ENCODE measurements around the gene CAMTA1. TPM values are rescaled to one million over a fixed set of nuclear protein-coding genes. Genes with fewer than 3 reads are reported as not detected.

Gene CAMTA1
- total RNA-seq, 1 donor from 2014 or later = 160 TPM

DNA sequence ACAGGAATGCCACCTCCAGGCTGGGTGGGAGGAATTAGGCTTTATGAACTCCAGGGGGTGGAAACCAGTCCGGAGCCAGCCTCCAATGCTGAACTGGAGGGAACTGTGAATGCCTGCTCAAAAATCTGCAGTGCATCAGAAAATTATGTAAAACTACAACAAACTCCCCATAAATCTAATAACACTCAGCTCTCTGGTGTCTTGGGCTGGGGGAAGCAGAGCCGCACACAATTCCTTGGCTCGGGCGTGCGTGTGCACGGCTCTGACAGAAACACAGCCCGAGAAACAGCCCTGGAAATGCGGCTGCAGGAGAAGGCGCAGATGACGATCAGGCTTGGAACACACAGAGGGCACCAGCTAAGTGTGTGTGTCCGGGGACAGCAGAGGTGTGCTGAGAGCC, 858.3 kb downstream of the CAMTA1 start:
- Histone ChIP-seq H3K4me3 (no peak overlapping the region), H3K36me3 (no peaks in the 10 kb centered on the region), H3K4me1 (peaks cover 26% of the 10 kb centered on the region), H3K27me3 (ENCODE audit: low read depth) (peaks cover 11% of the 10 kb centered on the region), H3K9me3 (replicated peaks) (peaks cover 4% of the 10 kb centered on the region), H3K27ac (replicated peaks) (no peak overlapping the region)
- intact Hi-C loops (cut with micrococcal nuclease) = no loop called here
- DNase-seq = no peak
- TF ChIP-seq, protein P1, sequence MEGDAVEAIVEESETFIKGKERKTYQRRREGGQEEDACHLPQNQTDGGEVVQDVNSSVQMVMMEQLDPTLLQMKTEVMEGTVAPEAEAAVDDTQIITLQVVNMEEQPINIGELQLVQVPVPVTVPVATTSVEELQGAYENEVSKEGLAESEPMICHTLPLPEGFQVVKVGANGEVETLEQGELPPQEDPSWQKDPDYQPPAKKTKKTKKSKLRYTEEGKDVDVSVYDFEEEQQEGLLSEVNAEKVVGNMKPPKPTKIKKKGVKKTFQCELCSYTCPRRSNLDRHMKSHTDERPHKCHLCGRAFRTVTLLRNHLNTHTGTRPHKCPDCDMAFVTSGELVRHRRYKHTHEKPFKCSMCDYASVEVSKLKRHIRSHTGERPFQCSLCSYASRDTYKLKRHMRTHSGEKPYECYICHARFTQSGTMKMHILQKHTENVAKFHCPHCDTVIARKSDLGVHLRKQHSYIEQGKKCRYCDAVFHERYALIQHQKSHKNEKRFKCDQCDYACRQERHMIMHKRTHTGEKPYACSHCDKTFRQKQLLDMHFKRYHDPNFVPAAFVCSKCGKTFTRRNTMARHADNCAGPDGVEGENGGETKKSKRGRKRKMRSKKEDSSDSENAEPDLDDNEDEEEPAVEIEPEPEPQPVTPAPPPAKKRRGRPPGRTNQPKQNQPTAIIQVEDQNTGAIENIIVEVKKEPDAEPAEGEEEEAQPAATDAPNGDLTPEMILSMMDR (IDR thresholded peaks at IDR 0.05; ENCODE audit: borderline replicate concordance) = no peak

DNA sequence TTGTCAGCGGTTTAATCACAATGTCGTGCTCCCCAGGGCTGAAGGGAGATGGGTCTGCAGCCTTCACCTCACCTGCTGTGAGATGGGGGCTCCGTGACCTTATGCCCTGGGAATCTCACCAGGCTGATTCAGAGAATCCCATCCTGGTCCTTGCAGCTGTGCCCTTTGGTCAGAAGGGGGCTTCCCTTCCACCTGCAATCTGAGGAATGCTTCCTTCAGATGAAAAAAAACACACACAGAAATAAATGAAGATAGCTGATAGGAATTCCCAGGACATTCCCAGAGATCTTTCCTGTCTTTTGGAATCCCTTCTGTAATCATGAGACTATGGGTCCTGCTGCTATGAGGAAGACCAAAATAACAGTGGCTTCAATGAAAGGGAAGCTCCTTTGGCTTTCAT, 858.8 kb downstream of the CAMTA1 start:
- Histone ChIP-seq H3K9me3 (replicated peaks) (peaks cover 4% of the 10 kb centered on the region), H3K27me3 (ENCODE audit: low read depth) (peaks cover 11% of the 10 kb centered on the region), H3K4me3 (no peak overlapping the region), H3K27ac (replicated peaks) (no peak overlapping the region), H3K36me3 (no peaks in the 10 kb centered on the region), H3K4me1 (peaks cover 32% of the 10 kb centered on the region)
- no peak for DNase-seq
- TF ChIP-seq, protein P1 (IDR thresholded peaks at IDR 0.05; ENCODE audit: borderline replicate concordance) = no peak
- intact Hi-C loops (cut with micrococcal nuclease) = no loop called here

DNA sequence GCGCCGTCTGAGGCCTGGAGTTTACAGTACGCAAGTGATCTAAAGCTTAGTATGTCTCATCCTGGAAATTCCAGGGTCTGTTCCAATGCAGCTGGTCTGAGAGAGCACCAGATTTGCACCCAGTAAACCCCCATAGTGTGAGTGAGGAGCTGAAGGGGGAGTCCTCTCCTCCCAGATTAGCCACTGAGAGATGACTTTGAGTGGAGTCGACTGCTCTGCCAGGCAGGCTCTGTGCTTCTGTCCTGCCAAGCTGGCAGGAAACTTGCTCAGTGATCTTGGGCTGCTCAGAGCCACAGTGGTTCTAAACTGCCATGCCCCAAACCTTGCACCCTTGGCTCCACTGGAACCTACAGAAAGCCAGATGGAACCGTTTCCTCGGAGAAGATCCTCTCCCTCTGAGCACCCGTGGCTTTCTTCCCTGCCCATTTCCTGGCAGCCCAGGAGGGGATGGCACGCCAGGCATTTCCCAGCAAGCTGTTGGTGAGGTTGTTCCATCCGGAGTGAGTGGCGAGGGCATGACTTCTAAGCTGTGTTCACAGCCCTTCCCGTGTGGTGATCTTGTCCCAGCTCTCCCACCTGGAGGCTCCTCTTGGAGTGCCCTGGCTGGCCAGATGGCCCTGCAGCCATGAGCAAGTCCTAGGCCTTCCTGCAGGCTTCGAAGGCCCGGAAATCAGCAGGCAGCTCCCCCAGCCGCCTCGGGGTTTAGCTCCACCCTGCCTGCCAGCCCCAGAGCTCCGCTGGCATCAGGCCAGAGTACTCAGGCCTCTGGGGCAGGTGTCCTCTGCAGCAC, 859.9 kb downstream of the CAMTA1 start:
- H3K4me3 ChIP-seq = no peak overlapping the region
- peak overlapping the region; percentile 85 for H3K27ac ChIP-seq (replicated peaks)
- peak; percentile 67 for DNase-seq
- H3K9me3 ChIP-seq (replicated peaks) = peaks cover 4% of the 10 kb centered on the region
- H3K27me3 ChIP-seq (ENCODE audit: low read depth) = peaks cover 13% of the 10 kb centered on the region
- no peaks in the 10 kb centered on the region for H3K36me3 ChIP-seq
- intact Hi-C loops (cut with micrococcal nuclease) = no loop called here
- peaks cover 37% of the 10 kb centered on the region for H3K4me1 ChIP-seq
- TF ChIP-seq, protein P1 (IDR thresholded peaks at IDR 0.05; ENCODE audit: borderline replicate concordance) = no peak

DNA sequence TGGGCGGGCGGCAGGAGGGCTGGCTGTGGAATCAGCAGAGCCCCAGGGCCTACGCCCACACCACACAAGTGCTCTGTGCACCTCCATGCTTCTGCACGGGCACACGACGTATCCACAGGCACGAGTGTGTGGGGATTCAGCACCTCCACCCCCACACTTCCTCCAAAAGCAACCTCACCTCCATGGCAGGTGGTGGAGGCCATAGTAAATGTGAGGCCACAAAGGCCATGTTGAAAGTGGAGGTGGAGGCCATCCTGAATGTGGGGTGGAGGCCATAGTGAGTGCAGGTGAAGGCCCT, 860.4 kb downstream of the CAMTA1 start:
- Histone ChIP-seq H3K4me1 (peaks cover 37% of the 10 kb centered on the region), H3K27ac (replicated peaks) (peak overlapping the region; percentile 85), H3K9me3 (replicated peaks) (peaks cover 4% of the 10 kb centered on the region), H3K27me3 (ENCODE audit: low read depth) (peaks cover 14% of the 10 kb centered on the region), H3K4me3 (no peak overlapping the region), H3K36me3 (no peaks in the 10 kb centered on the region)
- TF ChIP-seq, protein P1 (IDR thresholded peaks at IDR 0.05; ENCODE audit: borderline replicate concordance) = no peak
- DNase-seq = no peak
- intact Hi-C loops (cut with micrococcal nuclease) = no loop called here

- TF ChIP-seq, protein P1 (IDR thresholded peaks at IDR 0.05; ENCODE audit: borderline replicate concordance) = no peak
- DNase-seq = no peak
- Histone ChIP-seq H3K27me3 (ENCODE audit: low read depth) (peaks cover 14% of the 10 kb centered on the region), H3K36me3 (no peaks in the 10 kb centered on the region), H3K4me1 (peaks cover 37% of the 10 kb centered on the region), H3K4me3 (no peak overlapping the region), H3K27ac (replicated peaks) (peak overlapping the region; percentile 85), H3K9me3 (replicated peaks) (peaks cover 4% of the 10 kb centered on the region)
- intact Hi-C loops (cut with micrococcal nuclease) = no loop called here
These were observed 860.9 kb downstream of the CAMTA1 start for GRCh38 chr1:7646164-7646563.

All from left ventricle myocardium inferior (tissue), 1 donor.